ENCODE results near the gene OAT. TPM values are rescaled to one million over a fixed set of nuclear protein-coding genes. Genes with fewer than 3 reads are reported as not detected.

Gene OAT
- total RNA-seq, 6 experiments from 2014 or later, result 5.2 to 43.8 (median 20.1) TPM

- peak in 2 of 3 donors; percentile 70 to 73 for DNase-seq
- ATAC-seq, result peak; percentile 50 to 81 (median 64)
These were observed 28.9 kb downstream of the OAT start for GRCh38 chr10:124389613-124390361.

GRCh38 chr10:124388823-124389612 lies 29.7 kb downstream of the OAT start:
- peak overlapping the region; percentile 28 to 58 (median 48) for H3K27ac ChIP-seq
- no peaks in the 10 kb centered on the region for H3K36me3 ChIP-seq
- TF ChIP-seq, protein P1, sequence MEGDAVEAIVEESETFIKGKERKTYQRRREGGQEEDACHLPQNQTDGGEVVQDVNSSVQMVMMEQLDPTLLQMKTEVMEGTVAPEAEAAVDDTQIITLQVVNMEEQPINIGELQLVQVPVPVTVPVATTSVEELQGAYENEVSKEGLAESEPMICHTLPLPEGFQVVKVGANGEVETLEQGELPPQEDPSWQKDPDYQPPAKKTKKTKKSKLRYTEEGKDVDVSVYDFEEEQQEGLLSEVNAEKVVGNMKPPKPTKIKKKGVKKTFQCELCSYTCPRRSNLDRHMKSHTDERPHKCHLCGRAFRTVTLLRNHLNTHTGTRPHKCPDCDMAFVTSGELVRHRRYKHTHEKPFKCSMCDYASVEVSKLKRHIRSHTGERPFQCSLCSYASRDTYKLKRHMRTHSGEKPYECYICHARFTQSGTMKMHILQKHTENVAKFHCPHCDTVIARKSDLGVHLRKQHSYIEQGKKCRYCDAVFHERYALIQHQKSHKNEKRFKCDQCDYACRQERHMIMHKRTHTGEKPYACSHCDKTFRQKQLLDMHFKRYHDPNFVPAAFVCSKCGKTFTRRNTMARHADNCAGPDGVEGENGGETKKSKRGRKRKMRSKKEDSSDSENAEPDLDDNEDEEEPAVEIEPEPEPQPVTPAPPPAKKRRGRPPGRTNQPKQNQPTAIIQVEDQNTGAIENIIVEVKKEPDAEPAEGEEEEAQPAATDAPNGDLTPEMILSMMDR (IDR thresholded peaks at IDR 0.05), result peak; percentile 95 to 98 (median 96)
- no peak for TF ChIP-seq POLR2A (IDR thresholded peaks at IDR 0.05)
- DNase-seq, result peak; percentile 93
- peak; percentile 92 to 98 (median 94) for ATAC-seq
- WGBS (ENCODE audit: insufficient coverage, low coverage, low lambda C conversion rate, missing lambda C conversion rate), result 12% methylated on average over 3 of the region's 74 CpGs
- H3K27me3 ChIP-seq, result no peaks in the 10 kb centered on the region
- no peaks in the 10 kb centered on the region for H3K9me3 ChIP-seq
- H3K4me3 ChIP-seq, result peak overlapping the region; percentile 44 to 50 (median 46)
- peaks cover 0 to 11% (median 0%) of the 10 kb centered on the region in 4 donors for H3K4me1 ChIP-seq
- intact Hi-C loops (cut with DNase I), result no loop called here

More at GRCh38 chr10:124389613-124390361, 28.9 kb downstream of the OAT start:
- no peaks in the 10 kb centered on the region for H3K9me3 ChIP-seq
- WGBS (ENCODE audit: insufficient coverage, low coverage, low lambda C conversion rate, missing lambda C conversion rate), result 44% methylated on average over 16 of the region's 26 CpGs
- H3K36me3 ChIP-seq, result no peaks in the 10 kb centered on the region
- peak; percentile 8 for TF ChIP-seq POLR2A (IDR thresholded peaks at IDR 0.05)
- TF ChIP-seq, protein P1 (IDR thresholded peaks at IDR 0.05), result no peak
- intact Hi-C loops (cut with DNase I), result loop anchor here in 1 of 2 donors (5.0 kb wide), 1 partner anchor 392 kb away; no protein-coding TSS in a partner anchor
- H3K27ac ChIP-seq, result peak overlapping the region; percentile 23 to 58 (median 48)
- H3K27me3 ChIP-seq, result no peaks in the 10 kb centered on the region
- H3K4me1 ChIP-seq, result peaks cover 0 to 11% (median 0%) of the 10 kb centered on the region in 4 donors
- peak overlapping the region; percentile 31 to 50 (median 44) for H3K4me3 ChIP-seq

DNA sequence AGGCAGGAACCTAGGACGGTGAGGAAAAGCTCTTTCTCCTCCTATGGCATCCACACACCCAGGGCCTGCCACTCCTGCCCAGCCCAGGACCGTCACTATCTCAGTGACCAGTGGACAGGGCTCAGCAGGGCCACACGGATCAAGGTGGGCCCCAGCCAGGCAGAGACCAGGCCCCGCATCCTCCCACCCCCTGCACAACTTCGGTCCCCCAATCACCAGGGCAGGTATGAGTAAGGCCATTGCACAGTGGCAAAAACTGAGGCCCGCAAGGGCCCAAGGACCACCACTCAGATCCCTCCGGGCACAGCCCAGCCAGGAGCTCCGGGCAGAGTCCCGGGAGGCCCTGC lies 30.3 kb downstream of the OAT start:
- ATAC-seq (no peak), DNase-seq (no peak)
- no peaks in the 10 kb centered on the region for H3K9me3 ChIP-seq
- TF ChIP-seq, protein P1 (IDR thresholded peaks at IDR 0.05), result no peak
- no peak for TF ChIP-seq POLR2A (IDR thresholded peaks at IDR 0.05)
- 86% methylated on average over 1 of the region's 9 CpGs for WGBS (ENCODE audit: insufficient coverage, low coverage, low lambda C conversion rate, missing lambda C conversion rate)
- intact Hi-C loops (cut with DNase I), result no loop called here
- H3K36me3 ChIP-seq, result no peaks in the 10 kb centered on the region
- peak overlapping the region; percentile 44 to 50 (median 46) for H3K4me3 ChIP-seq
- no peaks in the 10 kb centered on the region for H3K27me3 ChIP-seq
- H3K27ac ChIP-seq, result no peak overlapping the region
- peaks cover 0 to 11% (median 0%) of the 10 kb centered on the region in 4 donors for H3K4me1 ChIP-seq

- 48% methylated on average over 6 of the region's 10 CpGs for WGBS (ENCODE audit: insufficient coverage, low coverage, low lambda C conversion rate, missing lambda C conversion rate)
- TF ChIP-seq, protein P1 (IDR thresholded peaks at IDR 0.05), result no peak
- no peak for TF ChIP-seq POLR2A (IDR thresholded peaks at IDR 0.05)
- no peaks in the 10 kb centered on the region for H3K9me3 ChIP-seq
These were observed 31.4 kb downstream of the OAT start for GRCh38 chr10:124387078-124387874.

More at GRCh38 chr10:124387078-124387874, 31.4 kb downstream of the OAT start:
- Histone ChIP-seq H3K4me1 (peaks cover 0 to 11% (median 0%) of the 10 kb centered on the region in 4 donors), H3K4me3 (no peak overlapping the region), H3K27me3 (no peaks in the 10 kb centered on the region), H3K27ac (no peak overlapping the region), H3K36me3 (no peaks in the 10 kb centered on the region)
- no peak for ATAC-seq
- intact Hi-C loops (cut with DNase I), result no loop called here
- DNase-seq, result peak in 1 of 3 donors; percentile 38
